ENCODE data around the gene KAZN.

The KAZN gene

DNA sequence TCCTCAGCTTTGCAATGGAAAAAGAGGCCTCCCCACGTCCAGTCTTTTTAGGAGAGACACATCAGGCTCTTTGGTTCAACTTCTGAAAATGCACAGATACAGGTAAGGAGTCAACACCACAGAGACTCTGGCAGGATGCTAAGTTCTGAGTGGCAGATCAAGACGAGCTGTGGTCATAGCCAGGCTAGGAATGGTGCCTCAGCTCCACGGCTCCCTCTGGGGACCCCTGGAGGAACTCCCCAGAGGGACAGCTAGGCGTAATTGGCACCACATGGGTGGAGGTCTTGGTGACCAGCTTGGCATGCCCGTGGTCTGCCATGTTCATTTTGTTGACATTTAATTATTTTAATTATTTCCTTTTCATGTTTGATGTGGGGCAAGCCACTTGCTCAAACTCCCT is 206.1 kb downstream of the KAZN start:
- peak; percentile 10 for TF ChIP-seq CTCF (conservative IDR thresholded peaks at IDR 0.05; ENCODE audit: control insufficient read depth, insufficient read depth, low read depth, low read length)
- DNase-seq (ENCODE audit: low read depth): no peak
- no peak overlapping the region for H3K4me3 ChIP-seq (ENCODE audit: control insufficient read depth, low read depth, low read length)

DNA sequence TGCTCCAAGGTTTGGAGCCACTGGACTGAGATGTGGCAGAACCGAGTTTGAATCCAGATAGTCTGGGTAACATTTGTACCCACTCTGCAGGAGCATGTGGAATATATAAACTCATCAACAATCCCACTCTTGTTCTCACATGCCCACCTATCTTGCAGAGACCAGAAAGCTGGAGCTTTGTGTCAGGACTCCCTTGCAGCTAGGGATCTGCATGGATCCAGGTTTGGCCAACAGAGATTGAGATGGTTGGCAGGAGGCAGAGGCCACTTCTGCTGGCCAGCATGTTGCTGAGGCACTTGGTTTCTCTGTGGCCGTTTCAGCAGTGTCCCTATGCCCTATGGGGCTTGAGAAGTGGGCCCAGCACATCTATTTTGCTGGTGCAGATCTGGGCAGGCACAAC is 208.3 kb downstream of the KAZN start:
- no peak for DNase-seq (ENCODE audit: low read depth)
- no peak overlapping the region for H3K4me3 ChIP-seq (ENCODE audit: control insufficient read depth, low read depth, low read length)
- no peak for TF ChIP-seq CTCF (conservative IDR thresholded peaks at IDR 0.05; ENCODE audit: control insufficient read depth, insufficient read depth, low read depth, low read length)

DNA sequence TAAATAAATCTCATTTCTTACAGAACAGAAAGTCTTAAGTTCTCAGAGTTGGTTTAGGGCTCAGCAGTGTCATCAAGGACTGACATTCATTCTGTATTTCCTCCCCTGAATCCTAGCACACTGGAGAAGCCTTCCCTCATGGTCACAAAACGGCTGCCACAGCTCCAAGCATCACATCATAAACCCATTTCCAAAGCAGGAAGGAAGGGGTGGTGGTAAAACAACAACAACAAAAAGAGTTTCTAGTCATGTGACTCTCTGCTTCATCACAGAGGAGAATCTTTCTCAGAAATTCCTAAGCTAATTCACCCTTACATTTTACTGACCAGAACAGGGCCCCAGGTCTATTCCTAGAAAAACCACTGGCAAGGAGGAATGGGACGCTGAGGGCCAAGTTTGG is 210.3 kb downstream of the KAZN start:
- no peak overlapping the region for H3K4me3 ChIP-seq (ENCODE audit: control insufficient read depth, low read depth, low read length)
- no peak for TF ChIP-seq CTCF (conservative IDR thresholded peaks at IDR 0.05; ENCODE audit: control insufficient read depth, insufficient read depth, low read depth, low read length)
- no peak for DNase-seq (ENCODE audit: low read depth)

DNA sequence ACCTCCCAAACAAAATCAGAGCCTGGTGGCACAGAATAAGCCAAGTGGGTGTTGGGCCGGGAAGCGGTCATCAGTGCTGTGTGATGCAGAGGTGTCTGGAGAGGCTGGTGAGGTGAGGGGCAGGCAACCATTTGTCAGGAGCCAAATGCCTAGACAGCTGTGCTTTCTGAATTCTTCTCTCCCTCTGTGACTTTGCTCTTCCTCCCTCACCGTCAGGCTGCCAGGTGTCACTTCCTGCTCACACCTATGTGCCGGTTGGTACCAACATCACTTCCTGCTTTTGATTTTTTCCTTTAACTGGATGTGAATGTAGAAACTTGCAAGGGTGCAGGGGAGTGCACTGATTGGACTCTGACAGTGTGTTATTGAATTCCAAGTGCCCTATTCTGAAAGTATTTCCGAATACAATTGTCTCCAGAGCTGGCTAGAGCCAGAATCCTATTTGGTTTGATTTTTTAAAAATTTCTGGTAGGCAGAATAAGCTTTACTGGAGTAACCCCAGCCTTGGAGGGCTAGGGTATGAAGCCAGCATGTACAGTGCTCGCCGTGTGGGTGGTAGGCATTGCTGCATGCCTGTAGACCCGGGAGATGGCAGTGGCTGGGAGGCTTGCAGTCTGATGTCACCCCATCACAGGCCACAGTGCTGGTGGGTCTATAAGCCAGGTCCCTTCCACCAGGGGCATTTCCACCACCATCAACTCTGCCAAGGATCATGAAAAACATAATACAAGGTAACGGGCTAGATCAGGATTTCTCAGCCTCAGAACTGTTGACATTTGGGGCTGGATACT is 210.9 kb downstream of the KAZN start:
- TF ChIP-seq CTCF (conservative IDR thresholded peaks at IDR 0.05; ENCODE audit: control insufficient read depth, insufficient read depth, low read depth, low read length): no peak
- no peak for DNase-seq (ENCODE audit: low read depth)
- H3K4me3 ChIP-seq (ENCODE audit: control insufficient read depth, low read depth, low read length): no peak overlapping the region

DNA sequence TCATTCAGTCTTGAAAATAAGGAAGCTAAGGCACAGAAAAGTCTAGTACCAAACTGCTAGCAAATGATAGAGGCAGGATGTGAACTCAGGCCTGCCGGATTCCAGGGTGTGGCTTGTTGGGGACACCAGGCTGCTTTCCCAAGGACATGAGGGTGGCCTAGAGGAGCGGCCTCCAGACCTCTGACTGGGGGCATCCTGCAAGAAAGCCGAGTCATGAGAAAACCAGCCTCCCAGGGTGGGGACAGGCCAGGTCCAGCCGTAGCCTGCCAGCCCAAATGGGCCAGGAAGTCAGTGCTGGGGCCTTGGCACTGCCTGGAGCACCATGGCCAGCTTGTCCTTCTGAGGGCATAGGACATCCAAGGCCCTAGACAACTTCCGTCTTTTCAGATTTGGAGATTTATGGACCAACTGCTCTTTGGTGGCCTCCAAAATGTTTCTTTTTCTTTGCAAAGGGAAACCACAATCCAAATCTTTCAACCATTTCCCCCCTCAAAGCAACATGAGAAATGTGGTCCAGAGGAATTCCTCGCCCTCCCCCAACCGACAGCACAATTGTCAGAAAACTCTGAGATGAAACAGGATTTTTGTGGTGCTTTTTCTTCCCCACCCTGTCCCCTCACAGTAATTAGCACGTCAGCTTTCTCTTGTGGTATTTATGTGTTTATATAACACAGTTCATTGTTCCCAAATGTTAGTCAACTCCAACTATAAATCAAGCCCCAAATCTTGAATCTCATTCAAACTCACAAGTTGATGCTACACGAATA is 212.3 kb downstream of the KAZN start:
- DNase-seq (ENCODE audit: low read depth): peak; percentile 17
- TF ChIP-seq CTCF (conservative IDR thresholded peaks at IDR 0.05; ENCODE audit: control insufficient read depth, insufficient read depth, low read depth, low read length): no peak
- H3K4me3 ChIP-seq (ENCODE audit: control insufficient read depth, low read depth, low read length): no peak overlapping the region

DNA sequence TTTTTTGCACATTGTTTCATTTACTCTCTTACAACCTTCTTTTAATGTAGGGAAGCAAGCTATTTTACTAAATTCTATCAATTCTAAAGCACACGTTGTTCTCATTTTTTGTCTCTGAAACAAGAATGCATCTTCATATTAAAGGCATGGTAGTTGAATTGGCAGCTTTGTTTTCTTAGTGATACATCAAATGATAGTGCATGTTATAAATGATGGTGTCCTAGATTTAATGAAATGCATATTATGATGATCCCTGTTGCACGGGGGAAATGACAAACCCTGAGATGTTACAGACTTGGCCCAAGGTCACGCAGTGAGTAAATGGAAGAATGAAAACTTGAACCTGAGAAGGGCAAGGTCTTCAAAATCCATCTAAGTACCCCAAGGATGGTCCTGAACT is 213.1 kb downstream of the KAZN start:
- TF ChIP-seq CTCF (conservative IDR thresholded peaks at IDR 0.05; ENCODE audit: control insufficient read depth, insufficient read depth, low read depth, low read length): no peak
- DNase-seq (ENCODE audit: low read depth): no peak
- H3K4me3 ChIP-seq (ENCODE audit: control insufficient read depth, low read depth, low read length): no peak overlapping the region

Data from fibroblast of mammary gland (primary cell).